Keratinocyte (primary cell): ENCODE measurements around the gene GRK1. TPM values are rescaled to one million over a fixed set of nuclear protein-coding genes. Genes with fewer than 3 reads are reported as not detected.

ENCODE experiments used
- DNase-seq: peaks from one replicate; pipeline ENCODE4 v3.0.0-alpha.2; 2011; ENCODE audit warnings: low read depth, missing footprints, low spot score
- FAIRE-seq: peaks from 2 replicates; lab custom pipeline; 2011; peaks lifted over from hg19 to GRCh38; lab: Jason Lieb, UNC
- H2AFZ ChIP-seq: 2 replicates; pipeline ENCODE4 v1.6.0; 2012; ENCODE audit warnings: low read length, control low read depth, inconsistent platforms; ENCODE audit not compliant: control insufficient read depth
- H3K27ac ChIP-seq: 2 replicates; pipeline ENCODE4 v1.5.1; 2011; ENCODE audit warnings: low read length; ENCODE audit not compliant: control insufficient read depth, insufficient read depth
- H3K27me3 ChIP-seq: 3 replicates; pipeline ENCODE4 v1.6.0; 2011; ENCODE audit warnings: low read length; ENCODE audit not compliant: control insufficient read depth, insufficient read depth; ENCODE audit errors: extremely low read depth
- H3K36me3 ChIP-seq, 2 experiments: 2 replicates in 1 of 2; 3 replicates in 1 of 2; pipeline ENCODE4 v1.5.1; 2011; ENCODE audit warnings: low read length in 2 of 2, mild to moderate bottlenecking in 1 of 2; ENCODE audit not compliant: control insufficient read depth in 2 of 2, insufficient read depth in 2 of 2; ENCODE audit errors: extremely low read depth in 1 of 2
- H3K4me1 ChIP-seq: 3 replicates; pipeline ENCODE4 v1.5.1; 2011; ENCODE audit warnings: low read length; ENCODE audit not compliant: control insufficient read depth, insufficient read depth; ENCODE audit errors: extremely low read depth
- H3K4me2 ChIP-seq: 3 replicates; pipeline ENCODE4 v1.6.0; 2011; ENCODE audit warnings: low read depth, low read length; ENCODE audit not compliant: control insufficient read depth, insufficient read depth; ENCODE audit errors: extremely low read depth
- H3K4me3 ChIP-seq, 3 experiments: fragments of 200-600 bp in 1 of 3; sonication (generic) in 1 of 3; 2 replicates in 2 of 3; 3 replicates in 1 of 3; pipeline ENCODE4 v1.5.1; 2011 to 2016; ENCODE audit warnings: low read length in 3 of 3, mild to moderate bottlenecking in 3 of 3, control low read depth in 2 of 3, inconsistent platforms in 1 of 3, low read depth in 1 of 3, mixed read lengths in 1 of 3, mixed run types in 1 of 3, moderate library complexity in 1 of 3; ENCODE audit not compliant: control insufficient read depth in 2 of 3, insufficient read depth in 2 of 3; ENCODE audit errors: extremely low read depth in 1 of 3
- H3K79me2 ChIP-seq: 2 replicates; pipeline ENCODE4 v1.6.0; 2012; ENCODE audit warnings: low read length; ENCODE audit not compliant: control insufficient read depth, insufficient read depth
- H3K9ac ChIP-seq: 3 replicates; pipeline ENCODE4 v1.6.0; 2011; ENCODE audit warnings: low read length; ENCODE audit not compliant: control insufficient read depth, insufficient read depth; ENCODE audit errors: extremely low read depth
- H3K9me1 ChIP-seq: 3 replicates; pipeline ENCODE4 v1.6.0; 2011; ENCODE audit warnings: low read length; ENCODE audit not compliant: control insufficient read depth, insufficient read depth; ENCODE audit errors: extremely low read depth
- H3K9me3 ChIP-seq: 2 replicates; pipeline ENCODE4 v1.5.1; 2012; ENCODE audit warnings: low read depth, low read length; ENCODE audit not compliant: control insufficient read depth
- H4K20me1 ChIP-seq: 3 replicates; pipeline ENCODE4 v1.6.0; 2011; ENCODE audit warnings: low read length; ENCODE audit not compliant: control insufficient read depth, insufficient read depth; ENCODE audit errors: extremely low read depth
- EZH2 ChIP-seq: IDR thresholded peaks from one replicate; pipeline ENCODE4 v1.6.1; 2012; ENCODE audit warnings: inconsistent platforms, mild to moderate bottlenecking, low read length, moderate library complexity
- dilution Hi-C: fragments of 300-500 bp; cut with MboI; formaldehyde crosslinking; loops from one replicate; pipeline ENCODE4 v1.7.0; 2020; ENCODE audit warnings: low sequenced_read_pairs; ENCODE audit not compliant: extremely low pct_ligation_motif_present
- polyA plus RNA-seq, 5 experiments: library from polyadenylated mRNA; depleted of rRNA in 3 of 5; stranded (reverse) in 3 of 5; stranded (forward) in 1 of 5; unstranded in 1 of 5; fragments of >200 nt; gene quantifications; 1 replicate in 1 of 5; 2 replicates in 3 of 5; 3 replicates in 1 of 5; pipeline versions ENCODE4 v1.2.1 to v1.2.3, GENCODE V29; 2011 to 2012; ENCODE audit warnings: missing spikeins in 2 of 5, low read depth in 1 of 5, low replicate concordance in 1 of 5
- TF ChIP-seq, protein P1 (sequence below), 3 experiments: IDR thresholded peaks in 1 of 3; conservative IDR thresholded peaks in 1 of 3; optimal IDR thresholded peaks in 1 of 3; 2 replicates in 2 of 3; 3 replicates in 1 of 3; pipeline versions ENCODE3 to v1.5.1; 2011; ENCODE audit warnings: low read length in 3 of 3, mild to moderate bottlenecking in 3 of 3, moderate library complexity in 2 of 3, control low read depth in 1 of 3, inconsistent platforms in 1 of 3; ENCODE audit not compliant: insufficient read depth in 2 of 3; ENCODE audit errors: extremely low read depth in 1 of 3

Gene GRK1
- polyA plus RNA-seq, 1 donor (not counting 4 experiments of a cell fraction or from before 2014, with no cell fraction given) = not detected

DNA sequence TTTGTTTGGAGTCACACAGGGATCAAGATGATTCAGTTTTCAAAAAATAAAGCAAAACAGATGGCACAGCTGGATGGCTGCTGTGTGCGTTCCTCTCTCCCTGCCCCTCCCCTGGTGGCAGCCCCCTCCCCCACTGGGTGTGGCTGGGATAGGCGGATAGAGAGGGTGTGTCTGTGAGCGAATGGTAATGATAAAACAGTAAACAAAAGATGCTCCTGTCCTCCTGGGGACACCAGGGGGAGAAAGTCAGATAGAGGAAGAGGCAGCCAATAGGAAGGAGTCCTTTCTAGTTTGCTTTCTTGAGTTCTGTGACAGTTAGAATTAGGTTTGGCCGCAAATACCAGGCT is 98.5 kb downstream of the GRK1 start:
- no peaks in the 10 kb centered on the region for H3K4me1 ChIP-seq
- H3K4me3 ChIP-seq = no peak overlapping the region
- H3K9me3 ChIP-seq = no peaks in the 10 kb centered on the region
- TF ChIP-seq, protein P1, sequence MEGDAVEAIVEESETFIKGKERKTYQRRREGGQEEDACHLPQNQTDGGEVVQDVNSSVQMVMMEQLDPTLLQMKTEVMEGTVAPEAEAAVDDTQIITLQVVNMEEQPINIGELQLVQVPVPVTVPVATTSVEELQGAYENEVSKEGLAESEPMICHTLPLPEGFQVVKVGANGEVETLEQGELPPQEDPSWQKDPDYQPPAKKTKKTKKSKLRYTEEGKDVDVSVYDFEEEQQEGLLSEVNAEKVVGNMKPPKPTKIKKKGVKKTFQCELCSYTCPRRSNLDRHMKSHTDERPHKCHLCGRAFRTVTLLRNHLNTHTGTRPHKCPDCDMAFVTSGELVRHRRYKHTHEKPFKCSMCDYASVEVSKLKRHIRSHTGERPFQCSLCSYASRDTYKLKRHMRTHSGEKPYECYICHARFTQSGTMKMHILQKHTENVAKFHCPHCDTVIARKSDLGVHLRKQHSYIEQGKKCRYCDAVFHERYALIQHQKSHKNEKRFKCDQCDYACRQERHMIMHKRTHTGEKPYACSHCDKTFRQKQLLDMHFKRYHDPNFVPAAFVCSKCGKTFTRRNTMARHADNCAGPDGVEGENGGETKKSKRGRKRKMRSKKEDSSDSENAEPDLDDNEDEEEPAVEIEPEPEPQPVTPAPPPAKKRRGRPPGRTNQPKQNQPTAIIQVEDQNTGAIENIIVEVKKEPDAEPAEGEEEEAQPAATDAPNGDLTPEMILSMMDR (optimal IDR thresholded peaks at IDR 0.05 in 1 of 3, IDR thresholded peaks at IDR 0.05 in 1 of 3, conservative IDR thresholded peaks at IDR 0.05 in 1 of 3; ENCODE audit: extremely low read depth in 1 of 3, insufficient read depth in 2 of 3, low read length in 3 of 3) = no peak
- TF ChIP-seq EZH2 = no peak
- DNase-seq = no peak
- no peak overlapping the region for H2AFZ ChIP-seq
- no peaks in the 10 kb centered on the region for H3K36me3 ChIP-seq
- no peak overlapping the region for H3K9ac ChIP-seq
- no peaks in the 10 kb centered on the region for H3K9me1 ChIP-seq
- dilution Hi-C loops = no loop called here
- no peak overlapping the region for H3K4me2 ChIP-seq
- no peak for FAIRE-seq
- H3K79me2 ChIP-seq = no peaks in the 10 kb centered on the region
- no peaks in the 10 kb centered on the region for H4K20me1 ChIP-seq
- no peak overlapping the region for H3K27ac ChIP-seq
- peaks cover 23% of the 10 kb centered on the region for H3K27me3 ChIP-seq

DNA sequence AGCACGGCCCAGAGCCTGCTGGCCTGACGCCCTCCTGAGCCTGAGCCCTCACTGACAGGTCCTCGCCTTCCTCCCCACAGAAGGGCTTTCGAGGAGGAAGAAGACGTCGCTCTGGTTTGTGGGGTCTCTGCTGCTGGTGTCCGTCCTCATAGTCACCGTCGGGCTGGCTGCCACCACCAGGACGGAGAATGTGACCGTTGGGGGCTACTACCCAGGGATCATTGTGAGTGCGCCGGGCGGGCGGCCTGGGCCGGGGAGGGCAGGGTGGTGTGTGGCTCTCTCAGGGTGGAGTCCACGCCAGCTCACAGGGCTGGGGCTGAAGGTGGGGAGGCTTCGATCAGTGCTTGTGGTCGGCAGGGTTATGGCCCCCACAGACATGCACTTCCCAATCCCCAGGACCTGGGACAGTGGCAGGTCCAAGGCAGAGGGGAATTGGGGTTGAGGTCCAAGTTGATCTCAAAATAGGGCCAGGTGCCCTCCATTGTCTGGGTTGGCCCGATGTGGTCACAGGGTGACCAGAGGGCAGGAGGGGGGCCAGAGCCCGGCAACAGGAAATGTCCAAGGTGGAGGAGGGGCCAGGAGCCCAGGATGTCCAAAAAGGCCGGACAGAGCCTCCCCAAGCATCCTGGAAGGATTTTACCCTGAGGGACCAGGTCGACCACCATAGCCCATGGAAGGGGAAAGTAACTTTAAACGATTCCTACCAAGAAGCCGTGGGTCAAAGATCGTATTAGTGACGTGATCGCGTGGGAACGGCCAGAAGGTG is 99.2 kb downstream of the GRK1 start:
- Histone ChIP-seq H3K27ac (no peak overlapping the region), H3K4me1 (no peaks in the 10 kb centered on the region), H2AFZ (no peak overlapping the region), H3K9ac (no peak overlapping the region), H3K79me2 (no peaks in the 10 kb centered on the region), H3K9me3 (no peaks in the 10 kb centered on the region), H3K36me3 (no peaks in the 10 kb centered on the region), H4K20me1 (no peaks in the 10 kb centered on the region), H3K4me3 (no peak overlapping the region), H3K9me1 (no peaks in the 10 kb centered on the region), H3K27me3 (peaks cover 17% of the 10 kb centered on the region), H3K4me2 (no peak overlapping the region)
- dilution Hi-C loops = no loop called here
- TF ChIP-seq, protein P1 (optimal IDR thresholded peaks at IDR 0.05 in 1 of 3, IDR thresholded peaks at IDR 0.05 in 1 of 3, conservative IDR thresholded peaks at IDR 0.05 in 1 of 3; ENCODE audit: extremely low read depth in 1 of 3, insufficient read depth in 2 of 3, low read length in 3 of 3) = no peak
- TF ChIP-seq EZH2 = no peak
- FAIRE-seq (no peak), DNase-seq (no peak)
